ENCODE data around the gene CDH23.

DNA sequence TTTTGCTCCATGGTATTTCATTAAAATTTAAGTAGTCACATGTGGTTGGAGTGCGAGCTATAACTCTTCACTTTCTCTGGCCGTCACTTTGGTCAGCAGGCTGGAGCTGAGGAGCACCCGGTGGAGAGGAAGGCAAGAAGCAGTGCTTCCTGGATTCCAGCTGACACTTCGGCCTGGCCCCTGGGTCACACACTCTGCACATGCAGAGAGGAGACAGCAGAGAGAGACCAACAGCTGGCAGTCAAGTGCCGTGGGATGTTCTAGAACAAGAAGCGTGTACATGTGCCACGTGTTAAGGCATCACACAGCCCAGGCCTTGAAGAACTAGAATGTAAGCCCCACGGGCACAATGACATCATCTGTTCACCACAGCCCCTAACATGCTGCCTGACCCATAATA lies 424.2 kb downstream of the CDH23 start:
- TF ChIP-seq, protein P1, sequence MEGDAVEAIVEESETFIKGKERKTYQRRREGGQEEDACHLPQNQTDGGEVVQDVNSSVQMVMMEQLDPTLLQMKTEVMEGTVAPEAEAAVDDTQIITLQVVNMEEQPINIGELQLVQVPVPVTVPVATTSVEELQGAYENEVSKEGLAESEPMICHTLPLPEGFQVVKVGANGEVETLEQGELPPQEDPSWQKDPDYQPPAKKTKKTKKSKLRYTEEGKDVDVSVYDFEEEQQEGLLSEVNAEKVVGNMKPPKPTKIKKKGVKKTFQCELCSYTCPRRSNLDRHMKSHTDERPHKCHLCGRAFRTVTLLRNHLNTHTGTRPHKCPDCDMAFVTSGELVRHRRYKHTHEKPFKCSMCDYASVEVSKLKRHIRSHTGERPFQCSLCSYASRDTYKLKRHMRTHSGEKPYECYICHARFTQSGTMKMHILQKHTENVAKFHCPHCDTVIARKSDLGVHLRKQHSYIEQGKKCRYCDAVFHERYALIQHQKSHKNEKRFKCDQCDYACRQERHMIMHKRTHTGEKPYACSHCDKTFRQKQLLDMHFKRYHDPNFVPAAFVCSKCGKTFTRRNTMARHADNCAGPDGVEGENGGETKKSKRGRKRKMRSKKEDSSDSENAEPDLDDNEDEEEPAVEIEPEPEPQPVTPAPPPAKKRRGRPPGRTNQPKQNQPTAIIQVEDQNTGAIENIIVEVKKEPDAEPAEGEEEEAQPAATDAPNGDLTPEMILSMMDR (IDR thresholded peaks at IDR 0.05): no peak
- TF ChIP-seq POLR2A (IDR thresholded peaks at IDR 0.05): no peak
